Measurements from ENCODE around the gene GRWD1. TPM values are rescaled to one million over a fixed set of nuclear protein-coding genes. Genes with fewer than 3 reads are reported as not detected.
A peak's percentile ranks its signal among the peaks of the same experiment; 100 is the strongest.

The GRWD1 gene
- total RNA-seq, 1 donor from 2014 or later = 41.4 TPM

DNA sequence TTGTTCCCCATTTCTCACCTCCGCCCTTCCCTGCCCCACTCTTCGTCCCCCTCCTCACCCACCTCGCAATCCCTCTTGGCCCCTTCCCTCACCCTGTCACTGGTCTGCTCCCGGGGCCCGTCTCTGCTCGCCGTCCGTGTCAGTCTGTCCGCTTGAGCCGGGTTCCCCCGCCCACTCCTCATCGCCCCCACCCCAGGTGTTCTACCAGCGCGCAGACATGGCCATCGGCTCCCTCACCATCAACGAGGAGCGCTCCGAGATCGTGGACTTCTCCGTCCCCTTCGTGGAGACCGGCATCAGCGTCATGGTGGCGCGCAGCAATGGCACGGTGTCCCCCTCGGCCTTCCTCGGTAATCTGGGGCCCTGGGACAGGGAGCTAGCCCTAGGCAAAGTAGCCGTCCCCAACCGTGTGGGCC lies 30.0 kb upstream of the GRWD1 start:
- H3K9me3 ChIP-seq (ENCODE audit: insufficient read depth, low read depth, low read length) = no peaks in the 10 kb centered on the region

DNA sequence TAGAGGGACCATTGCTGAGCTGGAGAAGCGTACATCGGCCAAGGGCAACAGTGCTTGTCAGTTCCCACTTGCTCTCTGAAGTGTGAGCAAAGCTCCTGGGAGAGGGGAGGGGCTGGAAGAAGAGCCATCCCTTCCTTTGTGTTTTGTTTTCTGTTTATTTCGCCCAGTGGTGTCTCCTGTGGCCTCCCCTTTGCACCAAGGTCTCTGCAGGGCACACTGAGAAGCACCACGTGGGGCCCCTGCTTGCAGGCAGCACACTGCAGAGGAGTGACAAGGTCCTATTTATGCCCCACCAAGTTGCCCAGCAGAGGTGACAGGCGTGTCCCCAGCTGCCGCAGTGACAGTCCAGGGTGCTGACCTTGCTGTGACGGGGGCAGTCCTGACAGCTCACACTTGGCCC lies 28.4 kb upstream of the GRWD1 start:
- Histone ChIP-seq H3K4me3 (ENCODE audit: insufficient read depth, low read depth, low read length) (no peak overlapping the region), H2AFZ (ENCODE audit: low read depth, low read length) (no peak overlapping the region), H3K79me2 (ENCODE audit: insufficient read depth, low read length) (no peaks in the 10 kb centered on the region), H3K4me1 (ENCODE audit: insufficient read depth, low read length) (peaks cover 18% of the 10 kb centered on the region), H3K9me3 (ENCODE audit: insufficient read depth, low read depth, low read length) (no peaks in the 10 kb centered on the region), H3K36me3 (ENCODE audit: insufficient read depth, low read length) (no peaks in the 10 kb centered on the region), H3K9ac (ENCODE audit: low read length) (no peak overlapping the region), H3K4me2 (ENCODE audit: low read length) (no peak overlapping the region), H3K27me3 (ENCODE audit: insufficient read depth, low read length) (no peaks in the 10 kb centered on the region), H3K27ac (ENCODE audit: low read depth, low read length) (no peak overlapping the region), H4K20me1 (ENCODE audit: insufficient read depth, low read length) (no peaks in the 10 kb centered on the region)
- no peaks in the 10 kb centered on the region for H3K9me3 Mint-ChIP-seq (ENCODE audit: unreplicated experiment)
- FAIRE-seq = no peak
- no peak for DNase-seq (ENCODE audit: low read depth)
- no peaks in the 10 kb centered on the region for H3K27me3 Mint-ChIP-seq (ENCODE audit: low read depth, unreplicated experiment)
- no peak overlapping the region for H3K27ac Mint-ChIP-seq (ENCODE audit: unreplicated experiment)
- peaks cover 14% of the 10 kb centered on the region for H3K4me1 Mint-ChIP-seq (ENCODE audit: low read depth, unreplicated experiment)
- H3K4me3 Mint-ChIP-seq (ENCODE audit: unreplicated experiment) = no peak overlapping the region
- H3K36me3 Mint-ChIP-seq (ENCODE audit: low read depth, unreplicated experiment) = peaks cover 14% of the 10 kb centered on the region
- no peak for TF ChIP-seq EZH2 (IDR thresholded peaks at IDR 0.05; ENCODE audit: insufficient read depth, low read length)
- no peak for TF ChIP-seq CTCF (IDR thresholded peaks at IDR 0.05; ENCODE audit: insufficient read depth, low read depth, low read length)

More for the DNA sequence above, 30.0 kb upstream of the GRWD1 start:
- no peaks in the 10 kb centered on the region for H4K20me1 ChIP-seq (ENCODE audit: insufficient read depth, low read length)
- no peak for FAIRE-seq
- Mint-ChIP-seq H3K4me3 (ENCODE audit: unreplicated experiment) (no peak overlapping the region), H3K9me3 (ENCODE audit: unreplicated experiment) (no peaks in the 10 kb centered on the region), H3K36me3 (ENCODE audit: low read depth, unreplicated experiment) (peaks cover 12% of the 10 kb centered on the region), H3K27ac (ENCODE audit: unreplicated experiment) (no peak overlapping the region), H3K4me1 (ENCODE audit: low read depth, unreplicated experiment) (peaks cover 14% of the 10 kb centered on the region), H3K27me3 (ENCODE audit: low read depth, unreplicated experiment) (no peaks in the 10 kb centered on the region)
- DNase-seq (ENCODE audit: low read depth) = no peak
- no peak overlapping the region for H3K9ac ChIP-seq (ENCODE audit: low read length)
- no peaks in the 10 kb centered on the region for H3K27me3 ChIP-seq (ENCODE audit: insufficient read depth, low read length)
- H3K4me1 ChIP-seq (ENCODE audit: insufficient read depth, low read length) = peaks cover 18% of the 10 kb centered on the region
- H3K4me3 ChIP-seq (ENCODE audit: insufficient read depth, low read depth, low read length) = no peak overlapping the region
- peak overlapping the region; percentile 55 for H3K4me2 ChIP-seq (ENCODE audit: low read length)
- no peaks in the 10 kb centered on the region for H3K36me3 ChIP-seq (ENCODE audit: insufficient read depth, low read length)
- TF ChIP-seq CTCF (IDR thresholded peaks at IDR 0.05; ENCODE audit: insufficient read depth, low read depth, low read length) (no peak), EZH2 (IDR thresholded peaks at IDR 0.05; ENCODE audit: insufficient read depth, low read length) (no peak)
- no peak overlapping the region for H2AFZ ChIP-seq (ENCODE audit: low read depth, low read length)
- no peaks in the 10 kb centered on the region for H3K79me2 ChIP-seq (ENCODE audit: insufficient read depth, low read length)
- H3K27ac ChIP-seq (ENCODE audit: low read depth, low read length) = no peak overlapping the region

DNA sequence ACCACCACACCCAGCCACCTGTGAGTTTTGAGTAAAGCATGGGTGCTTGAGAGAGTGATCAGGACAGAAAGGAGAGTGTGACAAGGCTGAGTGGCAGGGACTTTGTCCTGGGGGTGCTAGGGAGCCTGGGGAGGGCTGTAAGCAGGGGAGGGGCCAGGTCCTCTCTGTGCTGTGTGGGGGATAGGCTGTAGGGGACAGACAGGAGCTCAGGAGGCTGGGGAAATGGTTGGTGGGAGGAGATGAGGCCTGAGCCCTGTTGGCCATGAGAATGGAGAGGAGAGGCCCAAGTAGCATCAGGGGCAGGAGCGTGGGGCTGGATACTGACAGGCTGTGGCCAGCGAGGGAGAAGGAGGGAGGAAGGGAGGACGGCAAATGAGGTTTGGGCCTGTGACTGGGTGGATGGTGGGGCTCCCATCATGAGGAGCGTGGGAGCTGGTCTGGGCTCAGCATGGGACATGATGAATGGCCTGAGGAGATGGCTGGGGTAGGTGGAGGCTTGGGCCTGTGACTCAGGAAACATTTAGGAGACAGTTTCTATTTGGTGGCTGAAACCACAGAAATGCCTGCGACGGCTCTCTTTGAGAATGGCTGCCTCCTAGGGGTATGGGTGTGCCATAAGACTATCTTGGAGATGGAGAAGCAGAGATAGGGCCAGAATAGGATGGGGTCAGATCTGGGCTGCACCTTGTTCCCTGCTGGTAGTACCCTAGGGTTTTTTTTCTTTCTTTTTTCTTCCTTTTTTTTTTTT lies 27.3 kb upstream of the GRWD1 start:
- peak overlapping the region; percentile 87 for H3K27ac Mint-ChIP-seq (ENCODE audit: unreplicated experiment)
- peaks cover 18% of the 10 kb centered on the region for H3K36me3 Mint-ChIP-seq (ENCODE audit: low read depth, unreplicated experiment)
- H3K36me3 ChIP-seq (ENCODE audit: insufficient read depth, low read length) = no peaks in the 10 kb centered on the region
- peaks cover 14% of the 10 kb centered on the region for H3K4me1 Mint-ChIP-seq (ENCODE audit: low read depth, unreplicated experiment)
- no peak overlapping the region for H3K9ac ChIP-seq (ENCODE audit: low read length)
- H3K4me2 ChIP-seq (ENCODE audit: low read length) = peak overlapping the region; percentile 66
- DNase-seq (ENCODE audit: low read depth) (peak; percentile 56), FAIRE-seq (no peak)
- no peaks in the 10 kb centered on the region for H3K27me3 Mint-ChIP-seq (ENCODE audit: low read depth, unreplicated experiment)
- H3K4me1 ChIP-seq (ENCODE audit: insufficient read depth, low read length) = peaks cover 18% of the 10 kb centered on the region
- H3K4me3 Mint-ChIP-seq (ENCODE audit: unreplicated experiment) = no peak overlapping the region
- TF ChIP-seq CTCF (IDR thresholded peaks at IDR 0.05; ENCODE audit: insufficient read depth, low read depth, low read length) (peak; percentile 10), EZH2 (IDR thresholded peaks at IDR 0.05; ENCODE audit: insufficient read depth, low read length) (no peak)
- no peak overlapping the region for H3K4me3 ChIP-seq (ENCODE audit: insufficient read depth, low read depth, low read length)
- H2AFZ ChIP-seq (ENCODE audit: low read depth, low read length) = no peak overlapping the region
- no peaks in the 10 kb centered on the region for H3K9me3 ChIP-seq (ENCODE audit: insufficient read depth, low read depth, low read length)
- H3K27ac ChIP-seq (ENCODE audit: low read depth, low read length) = no peak overlapping the region
- H3K9me3 Mint-ChIP-seq (ENCODE audit: unreplicated experiment) = no peaks in the 10 kb centered on the region
- H3K27me3 ChIP-seq (ENCODE audit: insufficient read depth, low read length) = no peaks in the 10 kb centered on the region
- no peaks in the 10 kb centered on the region for H3K79me2 ChIP-seq (ENCODE audit: insufficient read depth, low read length)
- H4K20me1 ChIP-seq (ENCODE audit: insufficient read depth, low read length) = no peaks in the 10 kb centered on the region

Measured in astrocyte (in vitro differentiated cells and primary cell).